HEK293 (cell line): Measurements from ENCODE around the gene TH.

ENCODE experiments used
- CTCF ChIA-PET: fragments of 350-600 bp; formaldehyde crosslinking; extraction: SDS; loops from one replicate; lab custom pipeline; 2021; ENCODE audit warnings: antibody characterized with exemption; lab: Yijun Ruan, JAX
- POLR2A ChIA-PET: fragments of 300-600 bp; formaldehyde crosslinking; extraction: SDS; loops from one replicate; lab custom pipeline; 2020; ENCODE audit warnings: antibody characterized with exemption, inconsistent platforms; lab: Yijun Ruan, JAX
- H3K27ac ChIP-seq: fragments of 200-500 bp; sonication (Bioruptor generic); 2 replicates; pipeline ENCODE4 v1.5.1; 2014; ENCODE audit warnings: low read depth, low read length, control low read depth, inconsistent platforms; ENCODE audit errors: extremely low read depth
- H3K36me3 ChIP-seq, 2 experiments: fragments of 200-500 bp in 1 of 2; sonication (Bioruptor generic) in 1 of 2; 1 replicate in 1 of 2; 2 replicates in 1 of 2; pipeline ENCODE4 v1.5.1; 2014 to 2017; ENCODE audit warnings: inconsistent platforms in 2 of 2, low read length in 2 of 2; ENCODE audit not compliant: control insufficient read depth in 2 of 2, insufficient read depth in 1 of 2
- H3K4me1 ChIP-seq: fragments of 200-500 bp; sonication (Bioruptor generic); 2 replicates; pipeline ENCODE4 v1.5.1; 2014; ENCODE audit warnings: mild to moderate bottlenecking, low read length, inconsistent platforms; ENCODE audit not compliant: control insufficient read depth, insufficient read depth
- H3K4me3 ChIP-seq: 2 replicates; pipeline ENCODE4 v1.5.1; 2011; ENCODE audit warnings: low read depth, mild to moderate bottlenecking, control low read depth, low read length, moderate library complexity
- H3K9me3 ChIP-seq: fragments of 200-500 bp; sonication (Bioruptor generic); 2 replicates; pipeline ENCODE4 v1.5.1; 2014; ENCODE audit warnings: low read depth, low read length, inconsistent platforms; ENCODE audit not compliant: control insufficient read depth, insufficient read depth
- HOXD13 ChIP-seq: sonication (generic); formaldehyde crosslinking; IDR thresholded peaks from 2 replicates; pipeline ENCODE4 v1.8.0; 2022; ENCODE audit warnings: missing genetic modification reagents, borderline replicate concordance
- ZBTB8A ChIP-seq: fragments of 450-650 bp; formaldehyde crosslinking; IDR thresholded peaks from 2 replicates; pipeline ENCODE4 v1.5.1; 2016; ENCODE audit warnings: missing biosample characterization, missing genetic modification characterization
- ZIC2 ChIP-seq: fragments of 450-650 bp; formaldehyde crosslinking; IDR thresholded peaks from 2 replicates; pipeline ENCODE4 v1.5.1; 2016; ENCODE audit warnings: missing biosample characterization, missing genetic modification characterization
- ZNF155 ChIP-seq: fragments of 450-650 bp; formaldehyde crosslinking; IDR thresholded peaks from 2 replicates; pipeline ENCODE4 v1.5.1; 2016; ENCODE audit warnings: missing biosample characterization, missing genetic modification characterization
- ZNF16 ChIP-seq: fragments of 450-650 bp; formaldehyde crosslinking; IDR thresholded peaks from 2 replicates; pipeline ENCODE4 v1.5.1; 2016; ENCODE audit warnings: low read depth, missing biosample characterization, missing genetic modification characterization
- ZNF248 ChIP-seq: fragments of 450-650 bp; formaldehyde crosslinking; IDR thresholded peaks from 2 replicates; pipeline ENCODE4 v1.5.1; 2017; ENCODE audit warnings: missing biosample characterization, missing genetic modification characterization
- ZNF324 ChIP-seq: fragments of 450-650 bp; formaldehyde crosslinking; IDR thresholded peaks from 2 replicates; pipeline ENCODE4 v1.5.1; 2016; ENCODE audit warnings: missing biosample characterization, missing genetic modification characterization
- ZNF354C ChIP-seq: fragments of 450-650 bp; formaldehyde crosslinking; IDR thresholded peaks from 2 replicates; pipeline ENCODE4 v1.5.1; 2016; ENCODE audit warnings: missing biosample characterization, missing genetic modification characterization, low read depth, borderline replicate concordance
- ZNF571 ChIP-seq: fragments of 450-650 bp; formaldehyde crosslinking; IDR thresholded peaks from 2 replicates; pipeline ENCODE4 v1.5.0; 2017; ENCODE audit warnings: missing biosample characterization, missing genetic modification characterization
- ZNF610 ChIP-seq: fragments of 450-650 bp; formaldehyde crosslinking; IDR thresholded peaks from 2 replicates; pipeline ENCODE4 v1.5.1; 2016; ENCODE audit warnings: missing biosample characterization, missing genetic modification characterization, borderline replicate concordance
- ZNF664 ChIP-seq: fragments of 450-650 bp; formaldehyde crosslinking; IDR thresholded peaks from 2 replicates; pipeline ENCODE4 v1.5.1; 2016; ENCODE audit warnings: missing biosample characterization, missing genetic modification characterization
- ZNF670 ChIP-seq: fragments of 450-650 bp; formaldehyde crosslinking; IDR thresholded peaks from 2 replicates; pipeline ENCODE4 v1.5.1; 2016; ENCODE audit warnings: missing biosample characterization, missing genetic modification characterization, low read depth
- ZNF76 ChIP-seq: fragments of 450-650 bp; formaldehyde crosslinking; IDR thresholded peaks from 2 replicates; pipeline ENCODE4; 2016; ENCODE audit warnings: low read depth, missing biosample characterization, missing genetic modification characterization, borderline replicate concordance
- ZNF791 ChIP-seq: fragments of 450-650 bp; formaldehyde crosslinking; IDR thresholded peaks from 2 replicates; pipeline ENCODE4 v1.5.1; 2016; ENCODE audit warnings: missing biosample characterization, missing genetic modification characterization
- ZNF792 ChIP-seq: fragments of 450-650 bp; formaldehyde crosslinking; IDR thresholded peaks from 2 replicates; pipeline ENCODE4 v1.5.1; 2016; ENCODE audit warnings: missing biosample characterization, missing genetic modification characterization
- ZNF843 ChIP-seq: fragments of 450-650 bp; formaldehyde crosslinking; IDR thresholded peaks from 2 replicates; pipeline ENCODE4 v1.5.1; 2016; ENCODE audit warnings: missing biosample characterization, missing genetic modification characterization
- TF ChIP-seq, protein P1 (sequence below): fragments of 450-650 bp; formaldehyde crosslinking; IDR thresholded peaks from 2 replicates; pipeline ENCODE4 v1.5.1; 2016; ENCODE audit warnings: missing biosample characterization, missing genetic modification characterization
- TF ChIP-seq, protein P2 (sequence below): fragments of 450-650 bp; formaldehyde crosslinking; IDR thresholded peaks from 2 replicates; pipeline ENCODE4 v1.5.1; 2016; ENCODE audit warnings: missing biosample characterization, missing genetic modification characterization
- TF ChIP-seq, protein P3 (sequence below): sonication (generic); formaldehyde crosslinking; IDR thresholded peaks from 2 replicates; pipeline ENCODE4 v1.8.1; 2022; ENCODE audit warnings: mild to moderate bottlenecking, moderate library complexity, missing genetic modification reagents
- TF ChIP-seq, protein P4 (sequence below): fragments of 450-650 bp; formaldehyde crosslinking; IDR thresholded peaks from 2 replicates; pipeline ENCODE4 v1.5.1; 2016; ENCODE audit warnings: missing biosample characterization, missing genetic modification characterization

TH gene

DNA sequence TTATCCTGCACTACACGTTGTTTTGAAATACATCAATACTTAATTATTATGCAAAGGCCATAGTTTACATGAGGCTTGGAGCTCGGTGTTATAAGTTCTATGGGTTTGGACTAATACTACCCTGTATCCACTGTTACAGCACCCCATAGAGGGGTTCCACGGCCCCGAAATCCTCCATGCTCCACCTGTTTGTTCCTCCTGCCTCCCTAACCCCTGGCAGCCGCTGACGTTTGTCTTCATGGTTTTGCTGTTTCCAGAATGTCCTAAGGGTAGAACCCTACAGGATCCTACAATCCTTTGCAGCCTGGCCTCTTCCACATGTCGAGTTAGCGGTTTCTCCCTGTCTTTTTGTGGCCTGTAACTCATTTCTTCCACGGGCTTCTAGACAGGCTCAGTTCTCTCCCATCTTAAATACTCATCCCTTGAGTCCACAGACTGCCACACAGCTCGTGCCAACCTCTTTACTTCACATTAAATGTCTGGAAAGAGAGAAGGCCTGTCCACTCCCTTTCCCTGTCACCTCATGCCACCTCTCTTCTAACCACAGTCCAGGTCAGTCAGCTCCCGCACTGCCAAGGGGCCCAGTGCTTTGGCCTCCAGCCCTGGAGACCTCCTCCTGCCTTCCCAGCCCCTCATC is 42.4 kb upstream of the TH start:
- no peaks in the 10 kb centered on the region for H3K4me1 ChIP-seq
- ChIA-PET POLR2A (no interaction called here), CTCF (no interaction called here)
- no peaks in the 10 kb centered on the region for H3K36me3 ChIP-seq
- H3K27ac ChIP-seq, result no peak overlapping the region
- no peaks in the 10 kb centered on the region for H3K9me3 ChIP-seq
- TF ChIP-seq ZNF16, result no peak
- TF ChIP-seq, protein P1, sequence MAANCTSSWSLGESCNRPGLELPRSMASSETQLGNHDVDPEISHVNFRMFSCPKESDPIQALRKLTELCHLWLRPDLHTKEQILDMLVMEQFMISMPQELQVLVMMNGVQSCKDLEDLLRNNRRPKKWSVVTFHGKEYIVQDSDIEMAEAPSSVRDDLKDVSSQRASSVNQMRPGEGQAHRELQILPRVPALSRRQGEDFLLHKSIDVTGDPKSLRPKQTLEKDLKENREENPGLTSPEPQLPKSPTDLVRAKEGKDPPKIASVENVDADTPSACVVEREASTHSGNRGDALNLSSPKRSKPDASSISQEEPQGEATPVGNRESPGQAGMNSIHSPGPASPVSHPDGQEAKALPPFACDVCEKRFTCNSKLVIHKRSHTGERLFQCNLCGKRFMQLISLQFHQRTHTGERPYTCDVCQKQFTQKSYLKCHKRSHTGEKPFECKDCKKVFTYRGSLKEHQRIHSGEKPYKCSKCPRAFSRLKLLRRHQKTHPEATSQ (tag by site-specific recombination), result no peak
- TF ChIP-seq, protein P2, sequence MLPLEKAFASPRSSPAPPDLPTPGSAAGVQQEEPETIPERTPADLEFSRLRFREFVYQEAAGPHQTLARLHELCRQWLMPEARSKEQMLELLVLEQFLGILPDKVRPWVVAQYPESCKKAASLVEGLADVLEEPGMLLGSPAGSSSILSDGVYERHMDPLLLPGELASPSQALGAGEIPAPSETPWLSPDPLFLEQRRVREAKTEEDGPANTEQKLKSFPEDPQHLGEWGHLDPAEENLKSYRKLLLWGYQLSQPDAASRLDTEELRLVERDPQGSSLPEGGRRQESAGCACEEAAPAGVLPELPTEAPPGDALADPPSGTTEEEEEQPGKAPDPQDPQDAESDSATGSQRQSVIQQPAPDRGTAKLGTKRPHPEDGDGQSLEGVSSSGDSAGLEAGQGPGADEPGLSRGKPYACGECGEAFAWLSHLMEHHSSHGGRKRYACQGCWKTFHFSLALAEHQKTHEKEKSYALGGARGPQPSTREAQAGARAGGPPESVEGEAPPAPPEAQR (tag by site-specific recombination), result no peak
- no peak for TF ChIP-seq ZNF571 (tag by site-specific recombination)
- TF ChIP-seq HOXD13 (CRISPR knock-in tag), result no peak
- no peak for TF ChIP-seq ZNF670
- no peak for TF ChIP-seq ZBTB8A (tag by site-specific recombination)
- TF ChIP-seq ZNF792 (tag by site-specific recombination), result no peak
- TF ChIP-seq ZNF324, result no peak
- TF ChIP-seq ZNF248 (tag by site-specific recombination), result no peak
- TF ChIP-seq, protein P3, sequence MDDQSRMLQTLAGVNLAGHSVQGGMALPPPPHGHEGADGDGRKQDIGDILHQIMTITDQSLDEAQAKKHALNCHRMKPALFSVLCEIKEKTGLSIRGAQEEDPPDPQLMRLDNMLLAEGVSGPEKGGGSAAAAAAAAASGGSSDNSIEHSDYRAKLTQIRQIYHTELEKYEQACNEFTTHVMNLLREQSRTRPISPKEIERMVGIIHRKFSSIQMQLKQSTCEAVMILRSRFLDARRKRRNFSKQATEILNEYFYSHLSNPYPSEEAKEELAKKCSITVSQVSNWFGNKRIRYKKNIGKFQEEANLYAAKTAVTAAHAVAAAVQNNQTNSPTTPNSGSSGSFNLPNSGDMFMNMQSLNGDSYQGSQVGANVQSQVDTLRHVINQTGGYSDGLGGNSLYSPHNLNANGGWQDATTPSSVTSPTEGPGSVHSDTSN (CRISPR knock-in tag), result no peak
- TF ChIP-seq ZNF76 (tag by site-specific recombination), result no peak
- no peak overlapping the region for H3K4me3 ChIP-seq

DNA sequence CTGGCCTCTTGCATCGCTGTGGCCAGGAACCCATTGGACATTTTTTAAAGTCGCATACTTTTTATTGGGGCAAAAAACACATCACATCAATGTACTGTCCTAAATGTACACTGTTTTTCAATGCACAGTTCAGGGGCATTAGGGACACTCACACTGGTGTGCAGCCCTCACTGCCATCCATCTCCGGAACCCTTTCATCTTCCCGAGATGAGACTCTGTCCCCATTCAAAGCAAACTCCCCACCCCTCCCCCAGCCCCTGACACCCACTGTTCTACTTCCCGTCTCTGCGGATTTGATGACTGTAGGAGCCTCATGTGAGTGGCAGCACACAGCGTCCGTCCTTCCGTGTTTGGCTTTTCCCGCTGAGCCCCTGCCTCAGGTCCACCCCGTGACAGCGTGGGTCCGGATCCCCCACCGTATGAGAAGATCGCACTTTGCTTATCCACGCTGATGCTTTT is 41.8 kb upstream of the TH start:
- Histone ChIP-seq H3K36me3 (no peaks in the 10 kb centered on the region), H3K27ac (no peak overlapping the region), H3K4me1 (no peaks in the 10 kb centered on the region), H3K4me3 (no peak overlapping the region), H3K9me3 (no peaks in the 10 kb centered on the region)
- ChIA-PET CTCF (no interaction called here), POLR2A (no interaction called here)
- TF ChIP-seq ZNF791 (tag by site-specific recombination), result no peak
- TF ChIP-seq, protein P4, sequence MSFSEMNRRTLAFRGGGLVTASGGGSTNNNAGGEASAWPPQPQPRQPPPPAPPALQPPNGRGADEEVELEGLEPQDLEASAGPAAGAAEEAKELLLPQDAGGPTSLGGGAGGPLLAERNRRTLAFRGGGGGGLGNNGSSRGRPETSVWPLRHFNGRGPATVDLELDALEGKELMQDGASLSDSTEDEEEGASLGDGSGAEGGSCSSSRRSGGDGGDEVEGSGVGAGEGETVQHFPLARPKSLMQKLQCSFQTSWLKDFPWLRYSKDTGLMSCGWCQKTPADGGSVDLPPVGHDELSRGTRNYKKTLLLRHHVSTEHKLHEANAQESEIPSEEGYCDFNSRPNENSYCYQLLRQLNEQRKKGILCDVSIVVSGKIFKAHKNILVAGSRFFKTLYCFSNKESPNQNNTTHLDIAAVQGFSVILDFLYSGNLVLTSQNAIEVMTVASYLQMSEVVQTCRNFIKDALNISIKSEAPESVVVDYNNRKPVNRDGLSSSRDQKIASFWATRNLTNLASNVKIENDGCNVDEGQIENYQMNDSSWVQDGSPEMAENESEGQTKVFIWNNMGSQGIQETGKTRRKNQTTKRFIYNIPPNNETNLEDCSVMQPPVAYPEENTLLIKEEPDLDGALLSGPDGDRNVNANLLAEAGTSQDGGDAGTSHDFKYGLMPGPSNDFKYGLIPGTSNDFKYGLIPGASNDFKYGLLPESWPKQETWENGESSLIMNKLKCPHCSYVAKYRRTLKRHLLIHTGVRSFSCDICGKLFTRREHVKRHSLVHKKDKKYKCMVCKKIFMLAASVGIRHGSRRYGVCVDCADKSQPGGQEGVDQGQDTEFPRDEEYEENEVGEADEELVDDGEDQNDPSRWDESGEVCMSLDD (tag by site-specific recombination), result no peak
- no peak for TF ChIP-seq ZNF664 (tag by site-specific recombination)
- TF ChIP-seq ZNF155 (tag by site-specific recombination), result no peak
- TF ChIP-seq ZIC2, result peak; percentile 58
- no peak for TF ChIP-seq ZNF610 (tag by site-specific recombination)
- TF ChIP-seq ZNF354C (tag by site-specific recombination), result no peak
- no peak for TF ChIP-seq ZNF843 (tag by site-specific recombination)
